Measurements from ENCODE around the gene IL1B. TPM values are rescaled to one million over a fixed set of nuclear protein-coding genes. Genes with fewer than 3 reads are reported as not detected.
A peak's percentile ranks its signal among the peaks of the same experiment; 100 is the strongest.

IL1B gene
- total RNA-seq, 1 donor from 2014 or later = 2.5 TPM

GRCh38 chr2:112876971-112877361 lies 40.4 kb upstream of the IL1B start:
- DNase-seq (ENCODE audit: extremely low spot score in 2 of 2) = no peak
- H3K4me3 ChIP-seq = no peak overlapping the region
- H3K36me3 ChIP-seq = no peaks in the 10 kb centered on the region
- H3K27ac ChIP-seq = no peak overlapping the region
- no peaks in the 10 kb centered on the region for H3K9me3 ChIP-seq
- no peak for TF ChIP-seq POLR2AphosphoS5 (IDR thresholded peaks at IDR 0.05; ENCODE audit: insufficient read depth in 1 of 2, low read depth in 1 of 2)
- no peak for TF ChIP-seq POLR2A (IDR thresholded peaks at IDR 0.05)
- no peak for TF ChIP-seq CTCF (IDR thresholded peaks at IDR 0.05)
- intact Hi-C loops (cut with DNase I) = no loop called here
- no peaks in the 10 kb centered on the region for H3K4me1 ChIP-seq
- H3K27me3 ChIP-seq = no peaks in the 10 kb centered on the region

DNA sequence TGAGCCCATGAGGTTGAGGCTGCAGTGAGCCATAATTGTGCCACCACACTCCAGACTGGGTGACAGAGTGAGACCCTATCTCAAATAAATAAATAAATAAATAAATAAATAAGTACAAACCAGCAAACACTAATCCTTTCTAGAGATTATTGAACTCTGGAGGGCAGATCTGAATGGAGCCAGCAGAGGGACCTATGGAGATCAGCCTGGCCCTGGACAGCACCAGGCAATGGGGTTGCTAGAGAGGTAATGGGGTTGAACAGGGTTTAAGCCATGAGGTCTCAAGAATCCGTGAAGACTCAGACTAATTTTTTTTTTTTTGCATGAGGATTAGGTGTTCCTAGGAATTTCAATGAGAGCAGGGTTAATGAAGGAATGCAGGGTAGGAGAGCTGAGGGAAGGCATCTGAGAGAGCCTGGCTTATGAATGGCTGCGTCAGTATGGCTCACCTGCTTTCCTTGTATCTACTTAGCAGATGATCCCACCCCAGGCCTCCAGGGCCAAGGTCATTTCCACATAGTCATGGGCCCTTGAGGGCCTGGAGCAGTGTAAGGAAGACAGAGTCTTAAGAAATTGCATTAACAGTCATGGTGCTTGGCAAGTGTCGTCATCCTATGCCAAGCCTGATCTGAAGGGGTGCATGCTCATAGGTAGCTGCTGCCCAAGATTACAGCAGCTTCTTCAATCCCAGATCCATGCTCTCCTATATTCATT lies 39.8 kb upstream of the IL1B start:
- Histone ChIP-seq H3K27ac (no peak overlapping the region), H3K36me3 (no peaks in the 10 kb centered on the region), H3K4me1 (no peaks in the 10 kb centered on the region), H3K9me3 (no peaks in the 10 kb centered on the region), H3K27me3 (no peaks in the 10 kb centered on the region), H3K4me3 (no peak overlapping the region)
- intact Hi-C loops (cut with DNase I) = no loop called here
- TF ChIP-seq POLR2AphosphoS5 (IDR thresholded peaks at IDR 0.05; ENCODE audit: insufficient read depth in 1 of 2, low read depth in 1 of 2) (no peak), CTCF (IDR thresholded peaks at IDR 0.05) (no peak), POLR2A (IDR thresholded peaks at IDR 0.05) (no peak)
- DNase-seq (ENCODE audit: extremely low spot score in 2 of 2) = peak in 1 of 2 donors; percentile 6

GRCh38 chr2:112870841-112871835 lies 34.6 kb upstream of the IL1B start:
- TF ChIP-seq POLR2AphosphoS5 (IDR thresholded peaks at IDR 0.05; ENCODE audit: insufficient read depth in 1 of 2, low read depth in 1 of 2) = no peak
- TF ChIP-seq POLR2A (IDR thresholded peaks at IDR 0.05) = no peak
- no peak overlapping the region for H3K27ac ChIP-seq
- peaks cover 12% of the 10 kb centered on the region for H3K4me1 ChIP-seq
- no peaks in the 10 kb centered on the region for H3K9me3 ChIP-seq
- no peak overlapping the region for H3K4me3 ChIP-seq
- DNase-seq (ENCODE audit: extremely low spot score in 2 of 2) = peak in 1 of 2 donors; percentile 54
- no peaks in the 10 kb centered on the region for H3K27me3 ChIP-seq
- no peaks in the 10 kb centered on the region for H3K36me3 ChIP-seq
- intact Hi-C loops (cut with DNase I) = no loop called here

GRCh38 chr2:112869258-112869842 lies 32.8 kb upstream of the IL1B start:
- intact Hi-C loops (cut with DNase I) = no loop called here
- Histone ChIP-seq H3K9me3 (no peaks in the 10 kb centered on the region), H3K27ac (no peak overlapping the region), H3K36me3 (no peaks in the 10 kb centered on the region), H3K4me1 (peaks cover 12% of the 10 kb centered on the region), H3K4me3 (no peak overlapping the region), H3K27me3 (no peaks in the 10 kb centered on the region)
- DNase-seq (ENCODE audit: extremely low spot score in 2 of 2) = peak in 1 of 2 donors; percentile 86
- TF ChIP-seq POLR2AphosphoS5 (IDR thresholded peaks at IDR 0.05; ENCODE audit: insufficient read depth in 1 of 2, low read depth in 1 of 2) = peak in 1 of 2 donors; percentile 85
- no peak for TF ChIP-seq CTCF (IDR thresholded peaks at IDR 0.05)
